Measurements from ENCODE around the gene STK33.

DNA sequence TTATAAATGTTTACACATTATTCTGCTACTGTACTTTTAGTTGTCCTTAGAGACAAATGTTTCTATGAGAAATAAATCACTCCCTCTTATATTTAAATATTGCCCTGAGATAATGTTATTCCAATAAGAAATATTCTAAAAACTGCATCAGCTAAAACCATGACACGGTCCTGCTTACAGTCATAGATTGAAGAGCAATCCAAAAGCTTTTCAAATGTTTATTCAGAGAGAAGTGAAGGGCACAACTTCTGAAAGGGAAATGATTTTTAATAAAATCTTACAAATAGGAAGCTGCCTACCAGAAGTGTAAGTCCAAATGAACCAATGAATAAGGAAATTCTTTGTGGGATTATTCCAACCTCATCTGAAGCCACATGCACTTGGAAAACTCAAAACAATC is 49.2 kb downstream of the STK33 start:
- TF ChIP-seq SUZ12 (IDR thresholded peaks at IDR 0.05; ENCODE audit: extremely low read depth, insufficient read depth, insufficient read length) (no peak), YY1 (IDR thresholded peaks at IDR 0.05; ENCODE audit: insufficient read depth, insufficient read length) (no peak)

Data from NT2/D1 (cell line).